Heart left ventricle (tissue), 13 donors: Measurements from ENCODE around the gene S100A9.

Experiments
- POLR2A ChIP-seq, 2 donors: fragments of 450-650 bp; IDR thresholded peaks; one replicate each; pipeline ENCODE4 v1.6.1; 2017; ENCODE audit warnings: antibody characterized with exemption in 2 of 2, mild to moderate bottlenecking in 2 of 2, moderate library complexity in 2 of 2
- TF ChIP-seq, protein P1 (sequence below), 12 donors: fragments of 200-600 bp; sonication (generic) in 4 of 12; IDR thresholded peaks; one replicate each; pipeline versions ENCODE4 v1.5.0 to v1.8.0; 2018 to 2022; ENCODE audit warnings: antibody characterized with exemption in 12 of 12, mild to moderate bottlenecking in 5 of 12
- donor health status: ischemic (EF 13 %, LVEDD 7.1; RV severe dilation, severe dysfunction).
- donor health status: DM: no; HTN: yes; CAD: no.
- donor health status: DM: no; HTN: no; CAD: no.
- donor health status: ischemic (EF 25% LVEDD 6.9; RV normal size, moderate dysfunction).
- donor health status: ischemic (EF 25% LVEDD 5.7; RV mildly dilated, moderate dysfunction).
- donor health status: ischemic (EF 35%, LVEDD 5.7; RV mildly dilated, moderate dysfunction).
- donor health status: nonischemic (EF 11% LVEDD 7.7; RV severe dilation, severe dysfunction).
- donor health status: DM: yes; HTN: yes; CAD: no.
- donor health status: PGD.
- donor health status: ischemic (EF 29% LVEDD 5.4; RV normal size, mild dysfunction).
- donor health status: nonischemic (EF 23%, LVEDD 6.1; RV moderate dilation, normal function).

DNA sequence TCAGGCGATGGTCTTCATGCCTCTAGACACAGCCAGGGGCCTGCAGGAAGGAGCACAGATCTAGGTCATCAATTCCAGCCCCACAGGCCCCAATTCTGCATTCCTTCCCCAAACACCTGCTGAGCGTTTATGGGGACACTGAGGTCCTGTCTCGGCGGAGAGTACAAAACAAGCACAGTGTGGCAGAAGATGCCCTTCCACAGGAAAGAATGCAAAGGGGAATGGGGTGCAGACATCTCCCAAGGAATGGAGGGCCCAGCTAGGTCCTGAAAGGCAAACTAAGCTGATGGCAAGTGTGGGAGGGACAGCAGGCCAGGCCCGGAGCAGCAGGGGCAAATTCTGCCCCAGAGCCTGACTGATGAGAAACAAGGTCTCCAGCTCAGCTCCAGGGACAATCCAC is 36.7 kb downstream of the S100A9 start:
- TF ChIP-seq POLR2A (IDR thresholded peaks at IDR 0.05), result no peak
- TF ChIP-seq, protein P1, sequence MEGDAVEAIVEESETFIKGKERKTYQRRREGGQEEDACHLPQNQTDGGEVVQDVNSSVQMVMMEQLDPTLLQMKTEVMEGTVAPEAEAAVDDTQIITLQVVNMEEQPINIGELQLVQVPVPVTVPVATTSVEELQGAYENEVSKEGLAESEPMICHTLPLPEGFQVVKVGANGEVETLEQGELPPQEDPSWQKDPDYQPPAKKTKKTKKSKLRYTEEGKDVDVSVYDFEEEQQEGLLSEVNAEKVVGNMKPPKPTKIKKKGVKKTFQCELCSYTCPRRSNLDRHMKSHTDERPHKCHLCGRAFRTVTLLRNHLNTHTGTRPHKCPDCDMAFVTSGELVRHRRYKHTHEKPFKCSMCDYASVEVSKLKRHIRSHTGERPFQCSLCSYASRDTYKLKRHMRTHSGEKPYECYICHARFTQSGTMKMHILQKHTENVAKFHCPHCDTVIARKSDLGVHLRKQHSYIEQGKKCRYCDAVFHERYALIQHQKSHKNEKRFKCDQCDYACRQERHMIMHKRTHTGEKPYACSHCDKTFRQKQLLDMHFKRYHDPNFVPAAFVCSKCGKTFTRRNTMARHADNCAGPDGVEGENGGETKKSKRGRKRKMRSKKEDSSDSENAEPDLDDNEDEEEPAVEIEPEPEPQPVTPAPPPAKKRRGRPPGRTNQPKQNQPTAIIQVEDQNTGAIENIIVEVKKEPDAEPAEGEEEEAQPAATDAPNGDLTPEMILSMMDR (IDR thresholded peaks at IDR 0.05), result no peak
